Panc1 (cell line): ENCODE data around the gene ZDHHC14. TPM values are rescaled to one million over a fixed set of nuclear protein-coding genes. Genes with fewer than 3 reads are reported as not detected.

Experiments
- ATAC-seq: fragments of 200-7000 bp; cut with Tn5 transposase; 2 replicates; pipeline ENCODE4 v1.9.1; 2020; ENCODE audit warnings: mild to moderate bottlenecking, moderate library complexity
- BruUV-seq: library from RNA; stranded (reverse); fragments of 400-500 nt; replicated peaks from 2 replicates; lab custom pipeline; 2021; lab: Mats Ljungman, UMichigan
- CTCF ChIA-PET: fragments of 300-600 bp; sonication (Branson Sonifier 250); formaldehyde crosslinking; loops from one replicate; lab custom pipeline; 2022; ENCODE audit warnings: antibody characterized with exemption; lab: Charles Lee
- POLR2A ChIA-PET: fragments of 300-600 bp; sonication (Branson Sonifier 250); formaldehyde crosslinking; loops from one replicate; lab custom pipeline; 2022; ENCODE audit warnings: antibody characterized with exemption; lab: Charles Lee
- DNase-seq: peaks from one replicate; pipeline ENCODE4 v3.0.0-alpha.2; 2010; ENCODE audit warnings: low read depth, low spot score
- H3K27ac ChIP-seq: 2 replicates; pipeline ENCODE4 v1.5.1; 2011; ENCODE audit warnings: mild to moderate bottlenecking, low read length, inconsistent platforms
- H3K27me3 ChIP-seq: fragments of 200-500 bp; sonication (Bioruptor generic); 2 replicates; pipeline ENCODE4 v1.6.0; 2014; ENCODE audit warnings: low read length, inconsistent platforms; ENCODE audit not compliant: control insufficient read depth, insufficient read depth
- H3K36me3 ChIP-seq: fragments of 200-500 bp; sonication (Bioruptor generic); 2 replicates; pipeline ENCODE4 v1.5.1; 2014; ENCODE audit warnings: inconsistent platforms, mild to moderate bottlenecking, low read length, moderate library complexity; ENCODE audit not compliant: control insufficient read depth, insufficient read depth
- H3K4me1 ChIP-seq: 2 replicates; pipeline ENCODE4 v1.5.1; 2011; ENCODE audit warnings: inconsistent platforms, mild to moderate bottlenecking, low read length, moderate library complexity; ENCODE audit not compliant: control insufficient read depth, insufficient read depth
- H3K4me3 ChIP-seq, 2 experiments: 2 replicates each; pipeline ENCODE4 v1.5.1; 2011 to 2012; ENCODE audit warnings: low read depth in 2 of 2, low read length in 2 of 2, mild to moderate bottlenecking in 2 of 2, inconsistent platforms in 1 of 2, moderate library complexity in 1 of 2
- H3K9me3 ChIP-seq: fragments of 200-500 bp; sonication (Bioruptor generic); 2 replicates; pipeline ENCODE4 v1.5.1; 2014; ENCODE audit warnings: low read depth, mild to moderate bottlenecking, inconsistent platforms, low read length, moderate library complexity; ENCODE audit not compliant: control insufficient read depth, insufficient read depth
- CTCF ChIP-seq: fragments of 450-650 bp; IDR thresholded peaks from 2 replicates; pipeline ENCODE4 v1.5.1; 2017; ENCODE audit warnings: mild to moderate bottlenecking
- POLR2AphosphoS5 ChIP-seq: IDR thresholded peaks from 2 replicates; pipeline ENCODE4 v1.6.1; 2012; ENCODE audit warnings: mild to moderate bottlenecking, low read depth, low read length, moderate library complexity
- REST ChIP-seq, 2 experiments: IDR thresholded peaks; 2 replicates each; pipeline ENCODE4 v1.6.1; 2011 to 2012; ENCODE audit warnings: low read depth in 2 of 2, control low read depth in 1 of 2, low read length in 1 of 2, mild to moderate bottlenecking in 1 of 2, moderate library complexity in 1 of 2; ENCODE audit not compliant: insufficient read depth in 1 of 2
- SIN3A ChIP-seq: IDR thresholded peaks from 2 replicates; pipeline ENCODE4 v1.6.1; 2012; ENCODE audit warnings: low read depth, mild to moderate bottlenecking, low read length, moderate library complexity, borderline replicate concordance; ENCODE audit not compliant: insufficient read depth
- TCF7L2 ChIP-seq: IDR thresholded peaks from 2 replicates; pipeline ENCODE4 v1.6.1; 2011; ENCODE audit warnings: mild to moderate bottlenecking, low read depth, low read length, inconsistent platforms
- in situ Hi-C: cut with HindIII; loops from 2 replicates; pipeline ENCODE4 v1.10.0; 2016; ENCODE audit warnings: low sequenced_read_pairs, low pct_unique_long_range_greater_than_20kb
- intact Hi-C: fragments of 100-400 bp; cut with micrococcal nuclease; formaldehyde crosslinking; loops from one replicate; pipeline ENCODE4 v1.10.0; 2022; ENCODE audit not compliant: unreplicated experiment
- total RNA-seq: library from RNA; stranded (reverse); gene quantifications from one replicate; pipeline ENCODE4 v1.2.1, GENCODE V29; 2021; ENCODE audit not compliant: unreplicated experiment

ZDHHC14 gene
- total RNA-seq, 1 experiment from 2014 or later: 19.9 TPM

GRCh38 chr6:157530724-157531168 is 149.8 kb downstream of the ZDHHC14 start:
- CTCF ChIA-PET: no interaction called here
- BruUV-seq: no TSS peak
- H3K27me3 ChIP-seq: no peaks in the 10 kb centered on the region
- intact Hi-C loops (no loop called here), in situ Hi-C loops (no loop called here)
- H3K36me3 ChIP-seq: no peaks in the 10 kb centered on the region
- H3K4me3 ChIP-seq: peak overlapping the region; percentile 3 to 37; a peak in 3 of 4 replicates
- H3K9me3 ChIP-seq: no peaks in the 10 kb centered on the region
- peaks cover 31% of the 10 kb centered on the region for H3K4me1 ChIP-seq
- ATAC-seq (peak; percentile 9; the same call in 1 of the 2 replicates), DNase-seq (no peak)
- TF ChIP-seq REST (IDR thresholded peaks at IDR 0.05; ENCODE audit: insufficient read depth in 1 of 2, low read depth in 2 of 2, low read length in 1 of 2) (no peak), TCF7L2 (no peak), POLR2AphosphoS5 (no peak), SIN3A (no peak), CTCF (no peak)
- peak overlapping the region; percentile 54 for H3K27ac ChIP-seq
- POLR2A ChIA-PET: no interaction called here

- Histone ChIP-seq H3K9me3 (no peaks in the 10 kb centered on the region), H3K27ac (peak overlapping the region; percentile 54), H3K36me3 (no peaks in the 10 kb centered on the region), H3K4me1 (peaks cover 37% of the 10 kb centered on the region), H3K27me3 (no peaks in the 10 kb centered on the region), H3K4me3 (peak overlapping the region; percentile 3 to 37; a peak in 3 of 4 replicates)
- CTCF ChIA-PET: no interaction called here
- no TSS peak for BruUV-seq
- DNase-seq: no peak
- intact Hi-C loops: no loop called here
- peak; percentile 59 for ATAC-seq
- in situ Hi-C loops: no loop called here
- no peak for TF ChIP-seq POLR2AphosphoS5
- TF ChIP-seq SIN3A: no peak
- TF ChIP-seq TCF7L2: no peak
- TF ChIP-seq CTCF: no peak
- no peak for TF ChIP-seq REST (IDR thresholded peaks at IDR 0.05; ENCODE audit: insufficient read depth in 1 of 2, low read depth in 2 of 2, low read length in 1 of 2)
- POLR2A ChIA-PET: no interaction called here
Measured at GRCh38 chr6:157531169-157531985, 150.4 kb downstream of the ZDHHC14 start.
